T-helper 22 cell (primary cell): ENCODE measurements around the gene HOXD10.

Experiments
- DNase-seq: peaks from one replicate; pipeline ENCODE4 v3.0.0-alpha.2; 2020; ENCODE audit warnings: low read depth

Gene HOXD10

GRCh38 chr2:176107731-176108181 is 8.8 kb upstream of the HOXD10 start:
- no peak for DNase-seq

DNA sequence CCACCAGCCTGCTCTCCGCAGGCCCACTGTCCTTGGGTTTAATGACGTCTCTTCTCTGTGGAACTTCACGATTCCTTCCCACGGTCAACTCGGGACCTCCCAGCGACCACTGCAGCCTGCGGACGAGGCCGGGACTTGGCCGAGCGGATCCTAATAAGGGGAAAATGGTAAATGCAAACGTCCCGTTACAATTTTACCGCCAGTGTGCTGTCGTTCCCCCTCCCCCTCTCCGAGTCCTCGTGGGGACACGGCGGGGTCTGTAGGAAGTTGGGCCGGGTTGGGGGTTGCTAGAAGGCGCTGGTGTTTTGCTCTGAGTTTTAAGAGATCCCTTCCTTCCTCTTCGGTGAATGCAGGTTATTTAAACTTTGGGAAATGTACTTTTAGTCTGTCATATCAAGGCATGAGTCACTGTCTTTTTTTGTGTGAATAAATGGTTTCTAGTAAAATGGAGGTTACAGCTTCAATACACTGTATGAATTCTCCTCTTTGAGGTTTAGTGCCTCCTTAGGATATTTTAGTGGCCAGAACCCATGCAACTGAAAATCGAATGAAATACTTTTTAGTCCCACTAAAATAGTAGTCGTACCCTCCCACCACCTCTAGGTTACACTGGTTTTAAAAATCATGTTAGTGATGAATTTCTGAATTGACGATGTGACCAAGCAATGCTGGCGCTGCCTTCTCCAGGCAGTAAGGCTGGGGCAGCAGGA is 7.2 kb upstream of the HOXD10 start:
- no peak for DNase-seq

- no peak for DNase-seq
Measured at GRCh38 chr2:176109946-176110345, 6.6 kb upstream of the HOXD10 start.

GRCh38 chr2:176110415-176111308 is 5.9 kb upstream of the HOXD10 start:
- DNase-seq, result no peak

DNA sequence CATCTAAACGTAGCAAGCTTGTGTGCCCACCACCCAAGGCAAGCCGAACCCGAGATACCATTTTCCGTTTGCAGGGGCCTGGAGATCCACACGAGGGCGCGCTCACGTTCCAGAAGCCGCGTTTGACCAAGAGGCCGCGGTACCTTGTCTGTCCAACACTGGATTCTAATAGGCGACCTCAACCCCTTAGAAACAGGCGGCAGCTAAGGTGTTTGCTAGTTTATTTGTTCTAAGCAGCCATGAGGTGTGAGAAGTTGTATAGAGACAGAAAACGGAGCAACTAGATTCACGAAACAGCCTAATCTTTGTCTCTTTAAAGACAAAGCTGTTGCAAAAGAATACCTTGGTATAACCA is 5.3 kb upstream of the HOXD10 start:
- no peak for DNase-seq

DNA sequence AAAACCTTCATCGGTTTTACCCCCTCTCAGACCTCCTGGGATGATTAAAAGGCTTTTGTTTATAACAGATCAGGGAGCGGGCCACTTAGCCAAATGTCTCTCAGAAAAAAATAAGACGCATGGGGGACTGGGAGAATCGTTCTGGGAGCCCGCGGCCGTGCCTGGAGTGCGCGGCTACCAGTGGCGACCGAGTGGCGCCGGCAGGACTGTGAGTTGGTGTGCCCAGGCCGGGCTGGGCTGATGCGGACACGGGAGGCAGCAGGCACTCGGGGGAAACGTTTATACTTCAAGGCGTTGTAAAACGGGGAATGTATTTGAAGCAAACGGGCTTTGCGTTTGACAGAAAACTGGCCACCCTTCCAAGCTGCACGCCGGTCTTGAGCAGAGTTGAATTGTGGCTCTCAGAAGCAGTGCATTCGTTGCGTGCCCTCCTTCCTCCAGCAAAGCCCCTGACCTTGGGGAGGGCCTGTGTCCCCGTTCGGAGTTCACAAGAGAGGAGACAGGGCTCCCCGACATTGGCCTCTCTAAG is 4.7 kb upstream of the HOXD10 start:
- DNase-seq, result no peak

- no peak for DNase-seq
Measured at GRCh38 chr2:176112375-176113302, 3.9 kb upstream of the HOXD10 start.

DNA sequence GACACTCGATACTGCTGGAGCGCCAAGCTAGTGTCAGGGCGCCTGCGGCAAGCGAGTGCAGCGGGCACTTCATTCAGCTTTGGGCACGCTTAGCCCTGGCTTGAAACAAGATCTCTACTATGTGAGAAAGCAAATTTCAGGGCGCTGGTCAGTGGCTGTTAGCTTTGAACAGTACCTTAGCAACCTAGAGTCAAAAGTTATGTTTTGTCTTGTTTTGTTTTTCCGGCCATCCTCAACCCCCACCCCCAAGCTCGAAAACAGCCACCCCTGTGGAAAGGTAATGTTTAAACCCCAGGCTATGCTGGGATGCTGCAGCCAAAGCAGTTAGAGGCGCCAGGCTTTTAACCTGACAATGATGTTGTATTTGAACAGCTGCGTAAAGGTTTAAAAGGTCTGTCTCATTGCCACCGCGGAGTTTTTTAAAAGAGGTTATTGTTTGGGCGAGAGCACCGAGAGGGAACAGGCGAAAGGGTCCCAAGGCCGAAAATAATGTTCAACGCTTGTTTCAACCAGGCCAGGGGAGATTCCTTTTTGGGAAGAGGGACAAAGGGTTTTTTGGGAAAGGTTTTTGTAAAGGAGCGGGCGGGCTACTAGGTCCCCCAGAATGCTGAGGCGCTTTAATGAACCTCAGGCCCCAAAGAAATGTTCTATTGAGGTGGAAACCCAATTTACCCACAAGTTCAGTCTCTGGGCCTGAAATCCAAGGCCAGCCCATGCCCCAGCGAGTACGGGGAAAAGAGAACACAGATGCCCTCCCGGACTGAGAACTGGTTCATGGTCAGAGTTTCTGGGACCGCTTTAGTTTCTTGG is 2.3 kb upstream of the HOXD10 start:
- DNase-seq, result no peak

GRCh38 chr2:176114930-176115625 is 1.5 kb upstream of the HOXD10 start:
- no peak for DNase-seq

DNA sequence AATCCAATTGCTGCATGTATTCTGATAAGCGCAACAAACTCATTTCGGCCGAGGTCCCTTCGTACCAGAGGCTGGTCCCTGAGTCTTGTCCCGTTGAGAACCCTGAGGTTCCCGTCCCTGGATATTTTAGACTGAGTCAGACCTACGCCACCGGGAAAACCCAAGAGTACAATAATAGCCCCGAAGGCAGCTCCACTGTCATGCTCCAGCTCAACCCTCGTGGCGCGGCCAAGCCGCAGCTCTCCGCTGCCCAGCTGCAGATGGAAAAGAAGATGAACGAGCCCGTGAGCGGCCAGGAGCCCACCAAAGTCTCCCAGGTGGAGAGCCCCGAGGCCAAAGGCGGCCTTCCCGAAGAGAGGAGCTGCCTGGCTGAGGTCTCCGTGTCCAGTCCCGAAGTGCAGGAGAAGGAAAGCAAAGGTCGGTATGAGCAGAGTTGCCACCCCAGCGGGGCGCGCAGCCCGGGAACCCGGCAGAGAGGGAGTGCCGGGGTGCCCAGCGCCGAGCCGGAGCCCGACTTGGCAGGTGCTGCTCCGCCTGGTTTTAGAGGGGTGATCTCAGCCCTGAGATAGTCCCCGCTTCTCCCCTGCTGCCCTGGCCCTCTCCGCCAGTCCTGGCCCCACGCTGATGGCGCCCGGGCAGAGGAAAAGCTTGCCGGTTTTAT is 714 bp downstream of the HOXD10 start:
- DNase-seq, result no peak

GRCh38 chr2:176117823-176118371 is 1.3 kb downstream of the HOXD10 start:
- no peak for DNase-seq

DNA sequence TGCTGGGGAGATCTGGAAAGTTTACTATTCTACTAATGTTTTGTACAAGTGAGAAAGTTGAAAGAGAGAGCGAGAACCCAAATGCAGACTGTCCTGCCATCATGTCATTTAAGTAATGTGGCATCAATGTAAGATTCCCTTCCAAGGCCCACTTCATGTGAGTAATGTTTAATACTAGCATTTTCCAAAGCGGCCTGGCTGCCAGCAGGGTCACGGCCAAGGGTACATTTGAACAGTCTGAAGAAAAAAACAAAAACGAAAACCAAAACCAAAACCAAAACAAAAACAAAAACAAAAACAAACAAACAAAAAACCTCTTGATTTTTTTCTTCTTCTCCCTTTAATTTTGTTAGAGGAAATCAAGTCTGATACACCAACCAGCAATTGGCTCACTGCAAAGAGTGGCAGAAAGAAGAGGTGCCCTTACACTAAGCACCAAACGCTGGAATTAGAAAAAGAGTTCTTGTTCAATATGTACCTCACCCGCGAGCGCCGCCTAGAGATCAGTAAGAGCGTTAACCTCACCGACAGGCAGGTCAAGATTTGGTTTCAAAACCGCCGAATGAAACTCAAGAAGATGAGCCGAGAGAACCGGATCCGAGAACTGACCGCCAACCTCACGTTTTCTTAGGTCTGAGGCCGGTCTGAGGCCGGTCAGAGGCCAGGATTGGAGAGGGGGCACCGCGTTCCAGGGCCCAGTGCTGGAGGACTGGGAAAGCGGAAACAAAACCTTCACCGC is 2.2 kb downstream of the HOXD10 start:
- DNase-seq, result no peak

DNA sequence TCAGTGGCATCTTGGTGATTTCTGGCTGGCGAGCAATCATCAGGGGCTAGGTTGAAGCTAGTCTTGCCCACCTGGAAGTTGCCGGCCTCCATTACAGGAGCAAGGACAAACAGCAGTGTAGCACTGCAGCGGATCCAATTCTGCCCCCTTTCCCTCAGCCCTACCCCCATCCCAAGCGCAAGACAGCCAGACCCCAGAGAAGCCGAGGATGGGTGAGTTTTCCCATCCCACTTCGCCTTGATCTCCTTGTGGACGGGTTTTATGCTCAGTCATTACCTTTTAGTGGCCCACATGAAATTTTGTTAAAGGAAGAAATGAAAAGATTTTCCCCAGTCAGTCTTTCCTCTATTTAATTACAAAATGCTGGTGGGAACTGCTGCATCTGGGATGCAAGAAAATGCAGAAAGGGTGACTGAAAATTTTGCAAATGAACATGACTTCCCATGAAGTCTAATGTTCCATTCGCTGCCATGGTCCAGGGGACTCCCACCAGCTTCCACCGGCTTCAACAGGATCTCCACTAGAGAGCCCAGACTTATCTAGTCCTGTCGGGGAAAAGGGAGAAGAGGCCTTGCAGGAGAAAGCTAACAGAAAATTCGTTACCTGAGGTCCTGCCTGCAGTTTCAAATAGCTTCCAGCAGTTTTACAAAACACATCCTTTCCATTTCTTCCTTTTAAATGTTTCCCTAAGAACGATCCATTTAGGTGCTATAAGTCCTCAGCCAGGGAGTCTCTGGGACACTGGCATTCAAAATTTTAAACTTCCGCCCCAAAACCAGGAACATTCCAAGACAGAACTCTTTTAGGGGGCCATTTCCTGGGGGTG is 4.0 kb downstream of the HOXD10 start:
- no peak for DNase-seq

GRCh38 chr2:176121190-176122051 is 4.8 kb downstream of the HOXD10 start:
- no peak for DNase-seq

- no peak for DNase-seq
Measured at GRCh38 chr2:176122052-176122682, 5.6 kb downstream of the HOXD10 start.

DNA sequence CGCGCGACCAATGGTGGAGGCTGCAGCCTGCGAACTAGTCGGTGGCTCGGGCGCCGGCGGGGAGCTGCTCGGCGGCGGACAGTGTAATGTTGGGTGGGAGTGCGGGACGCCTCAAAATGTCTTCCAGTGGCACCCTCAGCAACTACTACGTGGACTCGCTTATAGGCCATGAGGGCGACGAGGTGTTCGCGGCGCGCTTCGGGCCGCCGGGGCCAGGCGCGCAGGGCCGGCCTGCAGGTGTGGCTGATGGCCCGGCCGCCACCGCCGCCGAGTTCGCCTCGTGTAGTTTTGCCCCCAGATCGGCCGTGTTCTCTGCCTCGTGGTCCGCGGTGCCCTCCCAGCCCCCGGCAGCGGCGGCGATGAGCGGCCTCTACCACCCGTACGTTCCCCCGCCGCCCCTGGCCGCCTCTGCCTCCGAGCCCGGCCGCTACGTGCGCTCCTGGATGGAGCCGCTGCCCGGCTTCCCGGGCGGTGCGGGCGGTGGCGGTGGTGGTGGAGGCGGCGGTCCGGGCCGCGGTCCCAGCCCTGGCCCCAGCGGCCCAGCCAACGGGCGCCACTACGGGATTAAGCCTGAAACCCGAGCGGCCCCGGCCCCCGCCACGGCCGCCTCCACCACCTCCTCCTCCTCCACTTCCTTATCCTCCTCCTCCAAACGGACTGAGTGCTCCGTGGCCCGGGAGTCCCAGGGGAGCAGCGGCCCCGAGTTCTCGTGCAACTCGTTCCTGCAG is 6.3 kb downstream of the HOXD10 start, which contains the start of gene HOXD9:
TSS of gene HOXD9 (plus strand) at position 37 of the 728 bp plus-strand sequence. CDS start at position 87, 50 bp downstream.
- no peak for DNase-seq
